T-helper 17 cell (primary cell): Measurements from ENCODE around the gene IGLL5. TPM values are rescaled to one million over a fixed set of nuclear protein-coding genes. Genes with fewer than 3 reads are reported as not detected.

Source experiments
- ATAC-seq: fragments of 150-1000 bp; cut with Tn5 transposase; 2 replicates; pipeline ENCODE4 v1.10.0; 2021; ENCODE audit warnings: mild to moderate bottlenecking, moderate library complexity
- DNase-seq, 3 donors: peaks; one replicate each; pipeline versions ENCODE4 v3.0.0 to v3.0.0-alpha.2; 2020 to 2021
- H3K9me3 ChIP-seq: one replicate; pipeline ENCODE4 v1.7.0; 2013; ENCODE audit warnings: low read length, mild to moderate bottlenecking; ENCODE audit not compliant: control insufficient read depth, poor library complexity, severe bottlenecking
- H3K27ac Mint-ChIP-seq: one replicate; pipeline ENCODE4 v1.8.0; 2022; ENCODE audit warnings: mild to moderate bottlenecking, moderate library complexity, mixed read lengths
- H3K27me3 Mint-ChIP-seq: one replicate; pipeline ENCODE4 v1.8.0; 2022; ENCODE audit warnings: mixed read lengths
- H3K36me3 Mint-ChIP-seq: one replicate; pipeline ENCODE4 v1.8.0; 2022; ENCODE audit warnings: low read depth, mixed read lengths
- H3K4me1 Mint-ChIP-seq: one replicate; pipeline ENCODE4 v1.8.0; 2022; ENCODE audit warnings: mild to moderate bottlenecking, mixed read lengths
- H3K4me3 Mint-ChIP-seq: one replicate; pipeline ENCODE4 v1.8.0; 2022; ENCODE audit warnings: mild to moderate bottlenecking, moderate library complexity, mixed read lengths
- total RNA-seq, 4 donors: library from RNA in 2 of 4; stranded (reverse) in 2 of 4; gene quantifications; one replicate each; pipeline ENCODE4 v1.2.3 and lab custom pipeline; 2022 to 2026

IGLL5 gene
- total RNA-seq, 2 donors from 2014 or later = 1.9 TPM; not detected in 1

GRCh38 chr22:22912988-22913253 is 25.3 kb downstream of the IGLL5 start:
- no peak for DNase-seq
- H3K36me3 Mint-ChIP-seq = peaks cover 3% of the 10 kb centered on the region
- H3K4me1 Mint-ChIP-seq = peaks cover 14% of the 10 kb centered on the region
- H3K9me3 ChIP-seq = no peaks in the 10 kb centered on the region
- H3K27ac Mint-ChIP-seq = no peak overlapping the region
- H3K27me3 Mint-ChIP-seq = peaks cover 25% of the 10 kb centered on the region
- no peak for ATAC-seq
- H3K4me3 Mint-ChIP-seq = no peak overlapping the region

- no peak overlapping the region for H3K27ac Mint-ChIP-seq
Measured at GRCh38 chr22:22913989-22914388, 26.4 kb downstream of the IGLL5 start.

GRCh38 chr22:22914726-22915669 is 27.4 kb downstream of the IGLL5 start:
- ATAC-seq (no peak), DNase-seq (no peak)
- Mint-ChIP-seq H3K27ac (no peak overlapping the region), H3K4me1 (peaks cover 10% of the 10 kb centered on the region), H3K4me3 (no peak overlapping the region), H3K36me3 (peaks cover 3% of the 10 kb centered on the region), H3K27me3 (peaks cover 20% of the 10 kb centered on the region)
- no peaks in the 10 kb centered on the region for H3K9me3 ChIP-seq

More at GRCh38 chr22:22913989-22914388, 26.4 kb downstream of the IGLL5 start:
- DNase-seq = no peak
- peaks cover 3% of the 10 kb centered on the region for H3K36me3 Mint-ChIP-seq
- no peak overlapping the region for H3K4me3 Mint-ChIP-seq
- peaks cover 20% of the 10 kb centered on the region for H3K27me3 Mint-ChIP-seq
- peaks cover 14% of the 10 kb centered on the region for H3K4me1 Mint-ChIP-seq
- no peak for ATAC-seq
- H3K9me3 ChIP-seq = no peaks in the 10 kb centered on the region

- ATAC-seq (no peak), DNase-seq (no peak)
- peaks cover 3% of the 10 kb centered on the region for H3K36me3 Mint-ChIP-seq
- peaks cover 17% of the 10 kb centered on the region for H3K27me3 Mint-ChIP-seq
- peaks cover 7% of the 10 kb centered on the region for H3K4me1 Mint-ChIP-seq
- H3K9me3 ChIP-seq = no peaks in the 10 kb centered on the region
- no peak overlapping the region for H3K4me3 Mint-ChIP-seq
- no peak overlapping the region for H3K27ac Mint-ChIP-seq
Measured at GRCh38 chr22:22915670-22916035, 28.0 kb downstream of the IGLL5 start.

- Mint-ChIP-seq H3K4me1 (peaks cover 7% of the 10 kb centered on the region), H3K36me3 (peaks cover 3% of the 10 kb centered on the region), H3K4me3 (no peak overlapping the region), H3K27me3 (peaks cover 13% of the 10 kb centered on the region), H3K27ac (no peak overlapping the region)
- DNase-seq (no peak), ATAC-seq (no peak)
- no peaks in the 10 kb centered on the region for H3K9me3 ChIP-seq
Measured at GRCh38 chr22:22916215-22916951, 28.8 kb downstream of the IGLL5 start.

GRCh38 chr22:22916952-22917290 is 29.3 kb downstream of the IGLL5 start:
- peaks cover 13% of the 10 kb centered on the region for H3K27me3 Mint-ChIP-seq
- peaks cover 3% of the 10 kb centered on the region for H3K36me3 Mint-ChIP-seq
- no peaks in the 10 kb centered on the region for H3K9me3 ChIP-seq
- ATAC-seq (no peak), DNase-seq (no peak)
- peaks cover 7% of the 10 kb centered on the region for H3K4me1 Mint-ChIP-seq
- no peak overlapping the region for H3K4me3 Mint-ChIP-seq
- no peak overlapping the region for H3K27ac Mint-ChIP-seq

GRCh38 chr22:22917377-22917776 is 29.8 kb downstream of the IGLL5 start:
- Mint-ChIP-seq H3K4me3 (no peak overlapping the region), H3K36me3 (peaks cover 3% of the 10 kb centered on the region), H3K27me3 (peaks cover 13% of the 10 kb centered on the region), H3K27ac (no peak overlapping the region), H3K4me1 (peaks cover 7% of the 10 kb centered on the region)
- ATAC-seq (no peak), DNase-seq (no peak)
- H3K9me3 ChIP-seq = no peaks in the 10 kb centered on the region

GRCh38 chr22:22918297-22918965 is 30.8 kb downstream of the IGLL5 start:
- H3K36me3 Mint-ChIP-seq = peaks cover 3% of the 10 kb centered on the region
- peaks cover 13% of the 10 kb centered on the region for H3K27me3 Mint-ChIP-seq
- H3K4me3 Mint-ChIP-seq = no peak overlapping the region

GRCh38 chr22:22919041-22919440 is 31.4 kb downstream of the IGLL5 start:
- ATAC-seq = no peak
- Mint-ChIP-seq H3K4me3 (no peak overlapping the region), H3K4me1 (peaks cover 7% of the 10 kb centered on the region), H3K27me3 (peaks cover 13% of the 10 kb centered on the region), H3K27ac (no peak overlapping the region), H3K36me3 (peaks cover 3% of the 10 kb centered on the region)
- no peaks in the 10 kb centered on the region for H3K9me3 ChIP-seq
- DNase-seq = no peak

More at GRCh38 chr22:22918297-22918965, 30.8 kb downstream of the IGLL5 start:
- H3K4me1 Mint-ChIP-seq = peaks cover 7% of the 10 kb centered on the region
- no peak for ATAC-seq
- H3K27ac Mint-ChIP-seq = no peak overlapping the region
- no peaks in the 10 kb centered on the region for H3K9me3 ChIP-seq
- DNase-seq = no peak

- no peak for ATAC-seq
- Mint-ChIP-seq H3K4me3 (no peak overlapping the region), H3K27ac (no peak overlapping the region), H3K4me1 (peaks cover 12% of the 10 kb centered on the region), H3K36me3 (peaks cover 3% of the 10 kb centered on the region), H3K27me3 (peaks cover 17% of the 10 kb centered on the region)
- DNase-seq = no peak
- H3K9me3 ChIP-seq = no peaks in the 10 kb centered on the region
Measured at GRCh38 chr22:22920104-22920654, 32.6 kb downstream of the IGLL5 start.

GRCh38 chr22:22920910-22921550 is 33.4 kb downstream of the IGLL5 start:
- no peak overlapping the region for H3K27ac Mint-ChIP-seq
- no peak overlapping the region for H3K4me3 Mint-ChIP-seq
- H3K27me3 Mint-ChIP-seq = peaks cover 12% of the 10 kb centered on the region
- DNase-seq (no peak), ATAC-seq (no peak)
- peaks cover 3% of the 10 kb centered on the region for H3K36me3 Mint-ChIP-seq
- no peaks in the 10 kb centered on the region for H3K9me3 ChIP-seq
- peaks cover 14% of the 10 kb centered on the region for H3K4me1 Mint-ChIP-seq

GRCh38 chr22:22921575-22921974 is 34.0 kb downstream of the IGLL5 start:
- peaks cover 2% of the 10 kb centered on the region for H3K36me3 Mint-ChIP-seq

More at GRCh38 chr22:22921575-22921974, 34.0 kb downstream of the IGLL5 start:
- no peaks in the 10 kb centered on the region for H3K9me3 ChIP-seq
- Mint-ChIP-seq H3K4me3 (no peak overlapping the region), H3K27ac (no peak overlapping the region), H3K4me1 (peaks cover 14% of the 10 kb centered on the region), H3K27me3 (peaks cover 6% of the 10 kb centered on the region)
- DNase-seq = no peak
- no peak for ATAC-seq
